RWPE1 (cell line): ENCODE results near the gene SHB.

Source experiments
- CTCF ChIA-PET: fragments of 350-600 bp; sonication (Branson Sonifier 250); formaldehyde crosslinking; extraction: SDS; loops from one replicate; lab custom pipeline; 2021; lab: Yijun Ruan, JAX
- POLR2A ChIA-PET: fragments of 400-600 bp; formaldehyde crosslinking; extraction: SDS; loops from one replicate; lab custom pipeline; 2020; ENCODE audit warnings: antibody characterized with exemption; ENCODE audit not compliant: low non-redundant PET; lab: Yijun Ruan, JAX
- DNase-seq: peaks from one replicate; pipeline ENCODE4 v3.0.0; 2012; ENCODE audit warnings: low spot score
- H3K27ac ChIP-seq: fragments of 450-650 bp; 2 replicates; pipeline ENCODE4 v1.5.1; 2017
- CTCF ChIP-seq: fragments of 450-650 bp; conservative IDR thresholded peaks from 2 replicates; pipeline ENCODE4 v1.5.1; 2017; ENCODE audit warnings: low read depth, mild to moderate bottlenecking

Gene SHB

GRCh38 chr9:37947977-37948376 is 121.0 kb downstream of the SHB start:
- POLR2A ChIA-PET: no interaction called here
- TF ChIP-seq CTCF: no peak
- CTCF ChIA-PET: no interaction called here
- peak overlapping the region; percentile 89 for H3K27ac ChIP-seq
- no peak for DNase-seq

- TF ChIP-seq CTCF: no peak
- ChIA-PET CTCF (no interaction called here), POLR2A (interaction anchor here (0.5 kb wide), 1 partner anchor 95 kb away, joined by 3 read pairs; no protein-coding TSS in a partner anchor)
- DNase-seq: no peak
- peak overlapping the region; percentile 89 for H3K27ac ChIP-seq
Observed at GRCh38 chr9:37947471-37947870, 121.6 kb downstream of the SHB start.

GRCh38 chr9:37946971-37947370 is 122.1 kb downstream of the SHB start:
- no peak for TF ChIP-seq CTCF
- DNase-seq: no peak
- peak overlapping the region; percentile 93; the same call in 1 of the 2 replicates for H3K27ac ChIP-seq
- ChIA-PET CTCF (no interaction called here), POLR2A (interaction anchor here (0.5 kb wide), 1 partner anchor 96 kb away, joined by 3 read pairs; no protein-coding TSS in a partner anchor)

- DNase-seq: no peak
- CTCF ChIA-PET: interaction anchor here (0.6 kb wide), 1 partner anchor 629 kb away, joined by 6 read pairs; no protein-coding TSS in a partner anchor
- no peak for TF ChIP-seq CTCF
- POLR2A ChIA-PET: no interaction called here
- peak overlapping the region; percentile 93; the same call in 1 of the 2 replicates for H3K27ac ChIP-seq
Observed at GRCh38 chr9:37946041-37946440, 123.0 kb downstream of the SHB start.

- H3K27ac ChIP-seq: peak overlapping the region; percentile 93
- peak; percentile 34 for DNase-seq
- ChIA-PET CTCF (interaction anchor here (0.7 kb wide), 1 partner anchor 21 kb away, joined by 3 read pairs; no protein-coding TSS in a partner anchor), POLR2A (no interaction called here)
- TF ChIP-seq CTCF: no peak
Observed at GRCh38 chr9:37944671-37945481, 124.2 kb downstream of the SHB start.

GRCh38 chr9:37944266-37944650 is 124.8 kb downstream of the SHB start:
- CTCF ChIA-PET: interaction anchor here (0.7 kb wide), 1 partner anchor 22 kb away, joined by 3 read pairs; no protein-coding TSS in a partner anchor
- H3K27ac ChIP-seq: peak overlapping the region; percentile 93
- POLR2A ChIA-PET: no interaction called here
- no peak for TF ChIP-seq CTCF
- no peak for DNase-seq
